ENCODE results near the gene TRIM69. TPM values are rescaled to one million over a fixed set of nuclear protein-coding genes. Genes with fewer than 3 reads are reported as not detected.

Gene TRIM69
- total and polyA plus RNA-seq, 2 donors (not counting 1 experiment from before 2014, with no cell fraction given), result 12.9 to 30.8 TPM

DNA sequence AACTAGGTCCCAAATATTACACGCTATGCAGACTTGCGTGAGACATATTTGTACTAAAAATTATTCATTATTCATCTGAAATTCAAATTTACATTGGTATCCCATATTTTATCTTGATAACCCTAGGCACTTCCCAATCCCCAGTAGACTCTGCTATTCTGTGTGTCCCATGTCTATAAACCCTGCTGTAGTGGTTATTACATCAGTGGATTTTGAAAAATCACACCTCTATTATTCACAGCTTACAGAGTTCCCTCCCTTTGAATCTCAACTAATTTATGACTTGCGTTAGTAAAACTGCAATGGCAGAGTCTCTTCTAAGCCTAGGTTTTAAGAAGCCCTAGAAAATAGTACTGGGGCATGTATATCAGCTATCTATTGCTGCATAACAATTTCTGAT is 54.3 kb downstream of the TRIM69 start:
- Histone ChIP-seq H4K20me1 (ENCODE audit: control insufficient read depth, insufficient read depth, low read length, poor library complexity, severe bottlenecking) (no peaks in the 10 kb centered on the region), H3K27me3 (replicated peaks in 1 of 4; ENCODE audit: control extremely low read depth in 1 of 4, control insufficient read depth in 3 of 4, insufficient read depth in 4 of 4, low read length in 3 of 4) (no peaks in the 10 kb centered on the region), H3K79me2 (ENCODE audit: control insufficient read depth, insufficient read depth, low read length) (no peaks in the 10 kb centered on the region), H3K9ac (ENCODE audit: low read length) (no peak overlapping the region), H3K36me3 (replicated peaks in 1 of 2; ENCODE audit: control extremely low read depth in 1 of 2, control insufficient read depth in 1 of 2, extremely low read depth in 1 of 2, insufficient read depth in 2 of 2, low read length in 1 of 2) (no peaks in the 10 kb centered on the region), H2AFZ (ENCODE audit: insufficient read depth, low read depth, low read length, poor library complexity, severe bottlenecking) (no peak overlapping the region), H3K9me3 (ENCODE audit: control extremely low read depth in 1 of 3, control insufficient read depth in 2 of 3, insufficient read depth in 1 of 3, low read length in 2 of 3) (no peaks in the 10 kb centered on the region), H3K4me3 (ENCODE audit: control extremely low read depth in 1 of 5, extremely low read depth in 1 of 5, insufficient read depth in 1 of 5, low read depth in 2 of 5, low read length in 4 of 5) (no peak overlapping the region), H3K27ac (ENCODE audit: low read length in 2 of 2) (no peak overlapping the region), H3K4me1 (ENCODE audit: control insufficient read depth in 2 of 2, insufficient read depth in 2 of 2, low read length in 2 of 2) (no peaks in the 10 kb centered on the region), H3K4me2 (replicated peaks; ENCODE audit: low read depth, low read length, poor library complexity, severe bottlenecking) (no peak overlapping the region)
- Mint-ChIP-seq H3K27me3 (peaks cover 3% of the 10 kb centered on the region), H3K27ac (no peak overlapping the region), H3K4me3 (no peak overlapping the region), H3K4me1 (no peaks in the 10 kb centered on the region), H3K9me3 (ENCODE audit: insufficient read depth) (no peaks in the 10 kb centered on the region)
- ChIA-PET POLR2A (no interaction called here), CTCF (interaction anchor here (0.7 to 1.1 kb wide), 4 partner anchors 15 to 206 kb away, joined by 3 to 6 read pairs (median 3); no protein-coding TSS in a partner anchor)
- intact Hi-C loops (cut with micrococcal nuclease), result no loop called here
- DNase-seq (no peak), ATAC-seq (ENCODE audit: low read depth) (no peak)
- no peak for TF ChIP-seq EZH2 (IDR thresholded peaks at IDR 0.05; ENCODE audit: borderline replicate concordance, insufficient read depth, low read depth, low read length, poor library complexity, severe bottlenecking)
- TF ChIP-seq, protein P1, sequence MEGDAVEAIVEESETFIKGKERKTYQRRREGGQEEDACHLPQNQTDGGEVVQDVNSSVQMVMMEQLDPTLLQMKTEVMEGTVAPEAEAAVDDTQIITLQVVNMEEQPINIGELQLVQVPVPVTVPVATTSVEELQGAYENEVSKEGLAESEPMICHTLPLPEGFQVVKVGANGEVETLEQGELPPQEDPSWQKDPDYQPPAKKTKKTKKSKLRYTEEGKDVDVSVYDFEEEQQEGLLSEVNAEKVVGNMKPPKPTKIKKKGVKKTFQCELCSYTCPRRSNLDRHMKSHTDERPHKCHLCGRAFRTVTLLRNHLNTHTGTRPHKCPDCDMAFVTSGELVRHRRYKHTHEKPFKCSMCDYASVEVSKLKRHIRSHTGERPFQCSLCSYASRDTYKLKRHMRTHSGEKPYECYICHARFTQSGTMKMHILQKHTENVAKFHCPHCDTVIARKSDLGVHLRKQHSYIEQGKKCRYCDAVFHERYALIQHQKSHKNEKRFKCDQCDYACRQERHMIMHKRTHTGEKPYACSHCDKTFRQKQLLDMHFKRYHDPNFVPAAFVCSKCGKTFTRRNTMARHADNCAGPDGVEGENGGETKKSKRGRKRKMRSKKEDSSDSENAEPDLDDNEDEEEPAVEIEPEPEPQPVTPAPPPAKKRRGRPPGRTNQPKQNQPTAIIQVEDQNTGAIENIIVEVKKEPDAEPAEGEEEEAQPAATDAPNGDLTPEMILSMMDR (IDR thresholded peaks at IDR 0.05), result no peak
- no CpG with 5 or more reads among the region's 3 CpGs for WGBS (ENCODE audit: insufficient coverage)

DNA sequence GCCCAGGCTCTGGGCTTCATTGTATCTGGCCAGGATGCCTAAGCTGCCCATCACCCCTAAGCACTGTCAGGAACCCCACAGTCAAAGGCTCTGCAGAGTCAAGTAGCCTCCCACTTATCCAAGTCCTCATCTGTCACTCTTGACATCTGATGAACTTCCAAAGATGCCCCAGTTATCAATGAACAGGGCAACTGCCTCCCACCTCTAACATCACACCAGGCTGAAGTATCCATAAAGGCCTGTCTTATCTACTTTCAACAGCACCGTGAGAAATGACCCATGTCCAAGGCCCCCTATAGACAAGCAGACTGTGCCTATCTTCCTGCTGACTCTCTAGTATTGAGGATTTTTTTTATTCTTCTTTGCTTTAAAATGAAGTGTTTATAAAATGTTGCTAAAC is 56.4 kb downstream of the TRIM69 start:
- intact Hi-C loops (cut with micrococcal nuclease), result no loop called here
- H3K4me1 ChIP-seq (ENCODE audit: control insufficient read depth in 2 of 2, insufficient read depth in 2 of 2, low read length in 2 of 2), result no peaks in the 10 kb centered on the region
- ATAC-seq (ENCODE audit: low read depth) (no peak), DNase-seq (no peak)
- no peak overlapping the region for H3K9ac ChIP-seq (ENCODE audit: low read length)
- H3K9me3 ChIP-seq (ENCODE audit: control extremely low read depth in 1 of 3, control insufficient read depth in 2 of 3, insufficient read depth in 1 of 3, low read length in 2 of 3), result no peaks in the 10 kb centered on the region
- no peak overlapping the region for H3K4me3 Mint-ChIP-seq
- no peaks in the 10 kb centered on the region for H4K20me1 ChIP-seq (ENCODE audit: control insufficient read depth, insufficient read depth, low read length, poor library complexity, severe bottlenecking)
- H3K4me3 ChIP-seq (ENCODE audit: control extremely low read depth in 1 of 5, extremely low read depth in 1 of 5, insufficient read depth in 1 of 5, low read depth in 2 of 5, low read length in 4 of 5), result no peak overlapping the region
- no peak overlapping the region for H3K27ac Mint-ChIP-seq
- ChIA-PET POLR2A (no interaction called here), CTCF (interaction anchor here (0.6 kb wide), 1 partner anchor 218 kb away, joined by 6 read pairs; no protein-coding TSS in a partner anchor)
- H3K27me3 ChIP-seq (replicated peaks in 1 of 4; ENCODE audit: control extremely low read depth in 1 of 4, control insufficient read depth in 3 of 4, insufficient read depth in 4 of 4, low read length in 3 of 4), result no peaks in the 10 kb centered on the region
- no peak overlapping the region for H3K27ac ChIP-seq (ENCODE audit: low read length in 2 of 2)
- H3K4me2 ChIP-seq (replicated peaks; ENCODE audit: low read depth, low read length, poor library complexity, severe bottlenecking), result no peak overlapping the region
- peaks cover 7% of the 10 kb centered on the region for H3K27me3 Mint-ChIP-seq
- WGBS (ENCODE audit: insufficient coverage), result no CpG with 5 or more reads among the region's 1 CpG
- TF ChIP-seq, protein P1 (IDR thresholded peaks at IDR 0.05), result no peak
- TF ChIP-seq EZH2 (IDR thresholded peaks at IDR 0.05; ENCODE audit: borderline replicate concordance, insufficient read depth, low read depth, low read length, poor library complexity, severe bottlenecking), result no peak
- H3K4me1 Mint-ChIP-seq, result no peaks in the 10 kb centered on the region
- H2AFZ ChIP-seq (ENCODE audit: insufficient read depth, low read depth, low read length, poor library complexity, severe bottlenecking), result no peak overlapping the region
- no peaks in the 10 kb centered on the region for H3K9me3 Mint-ChIP-seq (ENCODE audit: insufficient read depth)
- H3K36me3 ChIP-seq (replicated peaks in 1 of 2; ENCODE audit: control extremely low read depth in 1 of 2, control insufficient read depth in 1 of 2, extremely low read depth in 1 of 2, insufficient read depth in 2 of 2, low read length in 1 of 2), result no peaks in the 10 kb centered on the region
- H3K79me2 ChIP-seq (ENCODE audit: control insufficient read depth, insufficient read depth, low read length), result no peaks in the 10 kb centered on the region
